Suprapubic skin (tissue), 3 donors: Measurements from ENCODE around the gene DTYMK.

Source experiments
- CTCF ChIP-seq, 2 donors: fragments of 200-600 bp in 1 of 2; fragments of 450-650 bp in 1 of 2; sonication (generic) in 1 of 2; IDR thresholded peaks; one replicate each; pipeline ENCODE4 v1.5.1; 2016 to 2019; ENCODE audit warnings: antibody characterized with exemption in 2 of 2, mild to moderate bottlenecking in 1 of 2, moderate library complexity in 1 of 2
- EP300 ChIP-seq: sonication (generic); formaldehyde crosslinking; IDR thresholded peaks from one replicate; pipeline ENCODE4 v1.6.1; 2017; ENCODE audit warnings: antibody characterized with exemption
- POLR2A ChIP-seq, 2 donors: fragments of 450-650 bp; IDR thresholded peaks; one replicate each; pipeline ENCODE4 v1.6.1; 2017; ENCODE audit warnings: antibody characterized with exemption in 2 of 2, mild to moderate bottlenecking in 2 of 2, moderate library complexity in 2 of 2

GRCh38 chr2:241720099-241720498 is 33.5 kb upstream of the DTYMK start:
- TF ChIP-seq CTCF (IDR thresholded peaks at IDR 0.05), result no peak
- no peak for TF ChIP-seq POLR2A (IDR thresholded peaks at IDR 0.05)
- no peak for TF ChIP-seq EP300
